Activated CD4-positive, alpha-beta T cell treated with anti-CD3 and anti-CD28 coated beads, Interleukin-2, amount 50 U/mL, for 4 hours (primary cell): Measurements from ENCODE around the gene CACNB4.
"Not testable (repeated sequence)": the region's sequence is repeated elsewhere in the genome, so short reads cannot be mapped to it uniquely, and the experiment has no call there.

Source experiments
- DNase-seq, 2 experiments: peaks; one replicate each; pipeline ENCODE4 v3.0.0-alpha.2; 2020

The CACNB4 gene

GRCh38 chr2:151891566-151892194 lies 207.2 kb downstream of the CACNB4 start:
- no peak for DNase-seq

DNA sequence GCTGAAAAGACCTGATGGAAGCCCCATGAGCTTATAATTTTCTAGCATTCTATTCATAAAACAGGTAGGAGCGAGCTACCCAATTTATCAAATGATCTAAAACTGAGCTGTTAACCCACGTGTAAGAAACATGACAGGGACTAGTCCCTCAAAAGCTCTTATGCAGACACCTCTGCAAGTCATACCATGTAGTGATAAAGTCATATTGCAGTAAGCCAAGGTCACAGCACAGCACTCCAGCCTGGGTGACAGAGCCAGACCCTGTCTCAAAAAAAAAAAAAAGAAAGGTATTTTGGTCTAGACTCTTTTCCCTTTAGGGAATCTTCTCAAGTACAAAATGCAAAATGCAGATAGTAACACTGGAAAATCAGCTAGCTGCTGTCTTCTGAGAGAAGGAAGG lies 211.7 kb downstream of the CACNB4 start:
- DNase-seq, result no peak

- no peak for DNase-seq
Measured at GRCh38 chr2:151886241-151886640, 212.6 kb downstream of the CACNB4 start.

DNA sequence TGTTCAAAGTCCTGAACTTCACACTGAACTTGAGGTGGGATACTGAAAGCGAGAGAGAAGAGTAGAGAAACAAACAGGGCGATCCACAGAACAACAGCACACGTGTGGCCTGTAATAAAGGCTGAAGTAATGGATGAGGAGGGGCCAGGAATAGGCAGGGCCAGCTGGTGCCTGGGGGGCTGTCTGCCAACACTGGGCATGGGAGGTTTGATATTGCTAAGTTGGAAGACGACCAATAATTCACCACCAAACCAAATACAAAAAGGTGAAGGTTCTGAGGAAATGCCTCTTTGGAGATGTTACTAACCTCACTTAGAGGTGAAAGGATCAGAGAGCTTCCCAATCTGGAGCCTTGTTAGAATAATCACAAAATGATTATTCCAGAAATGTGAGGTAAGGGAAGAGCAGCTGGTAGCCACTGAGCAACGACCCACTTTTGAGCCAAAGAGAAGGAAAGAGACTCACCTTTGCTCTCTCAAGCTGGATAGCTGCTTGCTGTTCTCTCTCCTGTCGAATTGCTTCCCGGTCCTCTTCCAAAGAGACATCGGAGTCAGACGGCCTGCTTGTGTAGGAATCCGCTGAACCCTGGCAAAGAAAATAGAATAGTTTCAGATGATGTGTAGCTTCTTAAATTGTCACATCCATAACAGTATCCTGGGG lies 215.9 kb downstream of the CACNB4 start:
- DNase-seq, result no peak

DNA sequence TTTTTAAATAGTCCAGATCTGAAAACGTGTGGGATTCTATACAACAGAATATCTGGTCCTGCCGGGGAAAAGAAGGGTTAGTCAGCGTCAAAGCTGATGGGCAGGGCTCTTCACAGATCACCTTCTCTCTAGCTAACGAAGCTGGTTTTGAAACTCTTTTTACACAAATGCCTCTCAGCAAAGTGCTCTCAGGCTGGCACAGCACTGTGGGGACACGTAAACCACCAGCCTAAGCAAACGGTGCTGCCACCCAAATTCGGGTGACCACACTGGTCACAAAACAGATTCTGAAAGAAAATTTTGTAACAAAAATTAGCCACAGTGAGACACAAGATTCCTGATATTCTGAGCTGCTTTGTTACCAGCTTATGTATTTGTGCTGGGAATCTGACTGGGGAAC lies 217.5 kb downstream of the CACNB4 start:
- no peak for DNase-seq

- DNase-seq, result no peak
Measured at GRCh38 chr2:151880586-151880985, 218.3 kb downstream of the CACNB4 start.

GRCh38 chr2:151878655-151879563 lies 219.9 kb downstream of the CACNB4 start:
- DNase-seq, result no peak

DNA sequence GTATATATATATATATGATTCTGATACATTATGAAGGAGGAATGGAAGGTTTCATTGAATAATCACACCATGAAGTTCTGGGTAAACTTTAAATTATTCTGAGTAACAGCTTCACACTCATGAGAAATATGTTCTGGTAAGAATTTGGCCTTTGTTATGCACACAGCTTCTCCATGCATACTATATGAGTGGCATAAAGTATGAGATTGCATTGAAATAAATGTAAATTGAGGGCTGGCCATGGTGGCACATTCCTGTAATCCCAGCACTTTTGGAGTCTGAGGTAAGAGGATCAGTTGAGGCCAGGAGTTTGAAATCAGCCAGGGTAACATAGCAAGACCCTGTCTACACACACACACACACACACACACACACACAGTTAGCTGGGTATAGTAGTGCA lies 220.6 kb downstream of the CACNB4 start:
- no peak for DNase-seq

DNA sequence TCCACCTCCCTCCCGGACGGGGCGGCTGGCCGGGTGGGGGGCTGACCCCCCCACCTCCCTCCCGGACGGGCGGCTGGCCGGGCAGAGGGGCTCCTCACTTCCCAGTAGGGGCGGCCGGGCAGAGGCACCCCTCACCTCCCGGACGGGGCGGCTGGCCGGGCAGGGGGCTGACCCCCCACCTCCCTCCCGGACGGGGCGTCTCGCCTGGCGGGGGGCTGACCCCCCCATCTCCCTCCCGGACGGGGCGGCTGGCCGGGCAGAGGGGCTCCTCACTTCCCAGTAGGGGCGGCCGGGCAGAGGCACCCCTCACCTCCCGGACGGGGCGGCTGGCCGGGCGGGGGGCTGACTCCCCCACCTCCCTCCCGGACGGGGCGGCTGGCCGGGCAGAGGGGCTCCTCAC lies 223.2 kb downstream of the CACNB4 start:
- DNase-seq, result not testable (repeated sequence)

DNA sequence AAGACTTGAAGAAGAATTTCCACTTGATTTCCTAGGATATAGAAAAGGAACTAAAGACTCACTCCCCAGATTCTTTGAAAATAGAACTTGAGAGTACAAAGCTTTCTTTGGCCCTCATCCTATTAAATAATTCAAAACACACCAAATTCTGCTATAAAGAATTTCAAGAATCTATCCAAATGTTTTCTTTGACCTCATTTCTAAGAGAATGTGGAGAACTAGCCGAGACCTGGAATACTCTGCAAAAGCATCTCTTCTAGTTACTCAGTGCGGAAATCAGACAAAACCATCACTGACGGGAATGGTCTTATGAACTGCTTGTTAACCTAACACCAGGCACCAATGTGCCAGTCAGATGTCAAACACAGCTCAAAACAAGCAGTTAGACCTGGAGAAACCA lies 226.4 kb downstream of the CACNB4 start:
- DNase-seq, result no peak

GRCh38 chr2:151869291-151869690 lies 229.6 kb downstream of the CACNB4 start:
- no peak for DNase-seq

GRCh38 chr2:151862700-151863099 lies 236.1 kb downstream of the CACNB4 start:
- no peak for DNase-seq

DNA sequence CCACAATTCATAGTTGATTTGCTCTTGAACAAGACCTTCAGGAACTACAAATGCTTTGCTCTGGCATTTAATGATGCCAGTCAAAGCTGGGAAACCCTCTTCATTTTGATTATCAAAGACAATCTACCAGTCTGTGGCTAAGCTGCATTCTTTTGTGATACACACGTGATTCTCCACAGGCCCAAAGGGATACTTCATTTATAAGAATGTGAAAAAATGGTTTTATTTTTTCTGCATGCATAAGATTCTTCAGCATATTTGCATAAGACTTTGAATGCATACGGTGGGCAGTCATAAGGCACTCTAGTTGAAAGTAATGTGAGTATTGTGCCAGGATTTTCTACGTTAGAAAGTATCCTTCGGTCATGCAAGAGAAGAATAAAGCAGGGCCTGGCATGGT lies 237.7 kb downstream of the CACNB4 start:
- no peak for DNase-seq

DNA sequence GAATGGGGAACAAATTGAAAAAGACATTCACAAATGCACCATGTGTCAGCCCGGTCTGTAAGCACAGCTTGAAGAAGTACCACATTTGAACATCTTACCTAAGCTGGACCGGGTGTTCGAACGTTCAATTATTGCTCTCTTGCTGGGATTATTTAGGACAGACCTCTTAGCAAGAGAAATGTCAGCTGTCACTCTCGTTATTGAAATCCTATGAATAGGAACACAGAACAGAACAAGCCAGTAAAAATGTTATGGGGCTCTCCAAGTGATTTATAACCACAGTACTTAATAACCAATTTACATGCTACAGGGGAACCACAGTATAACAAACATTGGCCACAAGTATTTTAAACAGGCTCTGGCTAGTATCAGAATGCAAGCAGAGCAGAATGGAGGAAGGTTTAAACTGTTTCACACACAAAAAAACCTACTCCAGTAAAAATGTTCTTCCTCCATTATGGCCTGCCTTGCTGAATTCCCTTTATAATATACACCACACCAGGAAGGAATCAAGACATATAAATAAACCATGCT lies 238.2 kb downstream of the CACNB4 start:
- DNase-seq, result no peak

GRCh38 chr2:151860210-151860609 lies 238.6 kb downstream of the CACNB4 start:
- DNase-seq, result no peak

DNA sequence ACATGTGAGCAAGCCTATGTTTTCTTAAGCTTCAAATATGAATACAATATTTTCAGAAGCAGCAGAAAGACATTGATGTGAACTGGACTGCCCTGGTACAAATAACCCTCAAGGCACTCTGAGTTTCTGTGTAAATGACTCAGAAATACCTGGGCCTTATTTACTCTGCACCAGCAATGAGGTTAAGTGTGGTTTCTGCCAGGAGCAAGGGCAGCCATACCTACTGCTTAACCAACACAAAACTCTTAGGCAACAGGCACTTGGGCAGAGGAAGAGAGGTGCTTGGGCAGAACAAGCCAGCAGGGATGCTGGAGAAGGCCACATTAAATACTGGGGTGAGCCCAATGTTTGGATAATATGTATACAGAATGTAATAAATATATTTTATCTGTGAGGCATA lies 241.2 kb downstream of the CACNB4 start:
- no peak for DNase-seq

DNA sequence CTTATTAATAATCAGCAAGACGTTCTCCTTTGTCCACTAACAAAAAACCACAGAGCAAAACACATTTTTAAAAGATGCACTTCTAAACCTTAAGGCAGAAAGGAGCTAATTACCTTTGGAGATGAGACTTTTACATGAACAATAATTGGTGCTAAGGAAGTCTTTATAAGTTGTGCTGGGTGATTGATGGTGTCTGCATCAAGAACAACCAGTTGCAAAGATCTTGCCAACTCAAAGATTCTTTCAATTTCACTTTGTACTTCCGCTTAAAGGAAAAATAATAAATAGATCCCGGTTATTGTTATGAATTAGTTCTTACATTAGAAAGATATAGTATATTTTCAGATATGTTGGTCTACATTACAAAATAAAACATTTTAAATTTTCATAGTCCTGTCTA lies 243.7 kb downstream of the CACNB4 start:
- DNase-seq, result no peak

DNA sequence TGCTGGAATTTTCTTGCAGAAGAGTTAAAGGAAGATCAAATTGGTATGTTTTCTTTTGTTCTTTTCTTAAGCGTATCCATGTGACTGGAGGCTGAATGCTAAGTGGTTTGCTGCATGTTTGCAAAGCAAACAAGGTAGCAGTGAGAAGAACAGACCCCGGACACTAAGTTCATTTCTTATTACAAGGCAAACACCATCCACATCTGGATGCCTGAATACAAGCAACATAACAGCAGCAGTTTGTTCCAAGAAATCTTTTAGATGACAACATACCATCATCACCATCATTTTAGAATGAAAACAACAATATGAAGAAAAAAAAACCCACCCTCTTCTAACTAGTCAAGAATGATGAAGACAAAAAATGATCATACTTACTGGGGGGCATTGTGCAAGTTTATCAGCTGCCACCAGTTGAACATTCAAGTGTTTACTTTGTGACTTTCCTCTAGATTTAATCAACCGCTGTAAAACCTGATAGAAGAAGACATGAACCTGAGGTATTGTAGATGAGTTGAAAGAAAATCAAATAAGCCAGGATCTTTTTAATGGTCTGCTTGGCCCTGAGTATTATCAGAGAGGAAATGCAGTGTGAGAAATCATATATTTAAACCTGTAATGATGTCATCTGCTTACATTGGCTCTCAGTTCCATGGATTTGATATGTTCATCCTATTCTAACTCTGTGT lies 245.6 kb downstream of the CACNB4 start:
- no peak for DNase-seq

- no peak for DNase-seq
Measured at GRCh38 chr2:151852260-151853069, 246.4 kb downstream of the CACNB4 start.

GRCh38 chr2:151851761-151852160 lies 247.1 kb downstream of the CACNB4 start:
- no peak for DNase-seq

DNA sequence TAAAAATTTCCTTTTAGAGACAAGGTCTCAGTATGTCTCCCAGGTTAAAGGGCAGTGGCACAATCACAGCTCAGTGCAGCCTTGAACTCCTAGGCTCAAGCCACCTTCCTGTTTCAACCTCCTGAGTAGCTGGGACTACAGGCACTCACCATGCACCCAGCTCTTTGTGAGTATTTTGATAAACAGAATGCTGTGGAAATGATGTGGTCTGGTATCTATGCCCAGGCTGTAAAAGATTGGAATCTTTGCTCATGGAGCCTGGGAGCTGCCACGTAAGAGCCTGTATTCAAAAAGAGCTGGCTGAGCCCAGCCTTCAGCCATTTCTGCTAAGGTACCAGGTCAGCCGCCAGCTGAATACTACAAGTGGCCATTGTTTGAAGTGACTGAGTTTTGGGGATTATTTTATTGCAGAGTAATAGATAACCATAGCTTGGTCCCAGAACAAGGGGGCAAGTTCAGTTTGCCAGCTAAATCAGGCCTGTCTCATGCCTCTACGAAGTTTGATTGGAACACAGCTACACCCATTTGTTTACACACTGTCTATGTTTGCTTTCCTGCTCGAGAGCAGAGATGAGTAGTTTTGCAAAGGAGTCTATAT lies 249.3 kb downstream of the CACNB4 start:
- no peak for DNase-seq

- no peak for DNase-seq
Measured at GRCh38 chr2:151845884-151846283, 253.0 kb downstream of the CACNB4 start.
